G401.6 (cell line): ENCODE measurements around the gene KCTD11.

Experiments used
- FAIRE-seq: peaks from 2 replicates; lab custom pipeline; 2012; peaks lifted over from hg19 to GRCh38; lab: Jason Lieb, UNC

Gene KCTD11

DNA sequence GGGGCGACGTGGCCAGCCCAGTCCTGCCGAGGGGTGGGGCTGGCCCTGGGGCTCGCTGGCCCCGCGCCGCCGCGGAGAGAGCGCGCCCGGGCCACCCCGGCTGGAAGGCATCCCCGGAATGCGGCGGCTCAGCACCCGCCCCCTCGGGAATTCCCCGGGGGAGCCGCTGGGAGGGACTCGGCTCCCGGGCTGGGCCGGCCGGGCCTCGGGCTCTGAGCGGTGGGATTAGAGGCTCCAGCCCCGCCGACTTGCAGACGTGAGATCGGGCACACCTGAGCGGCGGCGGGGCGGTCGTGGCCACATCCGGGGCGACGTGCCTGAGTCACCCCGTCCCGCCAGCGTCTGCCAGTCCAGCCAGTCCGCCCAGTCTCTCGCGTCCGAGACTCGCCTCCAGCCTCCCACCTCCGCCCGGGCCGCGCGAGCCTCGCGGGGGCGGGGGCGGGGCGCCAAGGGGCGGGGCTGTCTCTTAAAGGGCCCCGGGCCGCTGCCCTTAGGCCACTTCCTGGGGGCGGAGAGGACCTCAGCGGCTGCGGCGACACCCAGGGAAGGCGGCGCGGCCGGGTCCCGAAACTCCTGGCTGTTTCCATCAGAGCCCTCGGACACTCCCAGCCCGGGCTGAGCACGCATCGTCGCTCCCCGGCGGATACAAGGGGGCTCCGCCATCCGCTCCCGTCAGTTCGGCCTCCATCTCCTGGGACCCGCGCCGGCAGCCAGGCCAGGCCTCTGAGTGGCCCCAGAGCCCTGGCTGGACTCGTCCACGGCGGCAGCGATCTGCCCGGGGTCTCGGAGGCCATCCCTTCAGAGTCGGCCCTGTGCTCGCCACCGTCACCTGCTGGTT is at the start of gene KCTD11:
TSS of gene KCTD11 (plus strand) at position 498 of the 838 bp plus-strand sequence.
- no peak for FAIRE-seq

DNA sequence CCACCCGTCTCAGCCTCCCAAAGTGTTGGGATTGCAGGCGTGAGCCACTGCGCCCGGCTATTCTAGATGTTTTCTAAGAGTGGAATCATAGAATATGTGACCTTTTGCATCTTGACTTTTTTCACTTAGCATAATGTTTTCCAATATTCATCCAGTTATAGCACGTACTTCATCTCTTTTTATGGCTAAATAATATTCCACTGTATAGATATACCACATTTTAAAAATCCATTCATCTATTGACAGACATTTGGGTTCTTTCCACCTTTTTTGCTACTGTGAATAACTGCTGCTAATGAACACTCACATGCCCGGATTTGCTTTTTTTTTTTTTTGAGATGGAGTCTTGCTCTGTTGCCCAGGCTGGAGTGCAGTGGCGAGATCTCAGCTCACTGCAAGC is 47.8 kb upstream of the KCTD11 start:
- FAIRE-seq, result no peak

DNA sequence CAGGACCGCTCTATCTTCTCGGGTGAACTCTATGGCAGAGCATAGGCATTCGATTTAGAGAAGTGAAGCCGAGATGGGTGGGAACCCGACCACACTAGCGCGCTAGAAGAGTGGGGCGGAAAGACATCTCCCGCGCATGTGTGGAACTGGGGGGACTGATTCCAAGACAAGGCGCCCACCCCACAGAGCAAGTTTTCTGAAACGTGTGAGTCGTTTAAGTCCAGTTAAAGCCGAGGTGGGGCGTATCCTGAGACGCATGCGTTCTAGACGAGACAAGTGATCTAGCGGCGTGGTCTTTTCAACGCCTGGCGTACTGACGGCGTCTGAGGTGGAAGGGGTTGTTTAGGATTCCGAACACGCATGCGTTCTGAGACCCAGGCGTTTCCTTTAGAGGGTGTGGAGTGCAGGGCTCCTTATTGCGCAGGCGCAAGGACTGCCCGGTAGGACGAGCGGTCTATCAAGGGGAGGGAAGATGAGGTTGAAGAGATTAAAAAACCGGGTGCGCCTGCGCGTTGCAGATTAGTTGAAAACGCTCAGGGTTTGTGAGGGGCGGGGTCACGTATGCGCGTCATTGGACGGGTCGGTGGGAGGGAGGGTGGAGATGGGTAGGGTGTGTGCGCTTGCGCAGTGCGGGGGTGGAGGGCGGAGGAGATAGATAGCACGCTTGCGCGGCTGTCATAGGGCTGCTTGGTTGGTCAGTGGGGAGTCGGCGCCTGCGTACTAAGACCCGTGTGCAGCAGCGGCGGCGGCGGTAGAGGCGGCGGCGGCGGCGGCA is 44.9 kb upstream of the KCTD11 start, which contains the start of gene EIF5A:
TSS of gene EIF5A (plus strand) at position 718 of the 775 bp plus-strand sequence. CDS start 2,008 bp downstream, outside the sequence.
- FAIRE-seq, result peak; percentile 100

DNA sequence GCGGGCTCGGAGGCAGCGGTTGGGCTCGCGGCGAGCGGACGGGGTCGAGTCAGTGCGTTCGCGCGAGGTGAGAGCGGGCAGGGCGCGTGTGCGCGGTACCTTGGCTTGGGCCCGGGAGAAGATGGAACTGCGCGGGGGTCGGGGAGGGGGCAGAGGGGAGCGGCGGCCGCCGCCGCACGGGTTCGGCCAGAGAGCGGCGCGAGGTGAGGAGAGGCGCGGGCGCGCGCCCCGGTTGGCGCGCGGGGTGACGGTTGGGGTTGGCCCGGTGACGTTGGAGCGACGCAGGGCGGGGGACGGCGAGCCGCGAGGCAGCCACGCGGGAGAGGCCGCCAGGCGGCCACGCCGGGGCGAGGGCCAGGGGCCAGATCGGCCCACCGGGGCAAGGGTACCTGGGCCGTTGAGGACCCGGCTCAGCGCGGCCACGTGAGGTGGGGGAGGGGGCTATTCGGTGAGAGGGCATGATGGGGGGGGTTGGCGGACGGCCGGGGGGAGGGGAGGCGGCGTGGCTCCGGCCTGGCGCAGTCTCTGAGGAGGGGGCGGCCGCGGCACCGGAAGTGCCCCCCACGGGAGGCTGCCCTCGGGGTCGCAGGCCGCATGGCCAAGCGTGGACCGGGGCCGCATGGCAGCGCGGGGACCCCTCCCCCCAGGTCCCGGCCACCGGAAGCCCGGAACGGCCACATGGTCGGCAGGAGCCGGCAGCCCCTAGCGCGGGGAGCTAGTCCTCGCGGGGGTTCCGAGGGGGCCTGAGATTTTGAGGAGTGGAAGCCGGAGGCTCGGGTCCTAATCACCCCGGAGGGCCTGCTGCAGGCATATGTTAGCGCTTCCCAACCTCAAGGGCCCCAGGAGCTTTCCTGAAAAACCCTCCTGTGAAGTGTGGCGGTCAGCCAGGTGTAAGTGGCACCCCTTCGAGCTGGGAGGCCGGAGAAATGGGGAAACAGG is 44.0 kb upstream of the KCTD11 start:
- no peak for FAIRE-seq

DNA sequence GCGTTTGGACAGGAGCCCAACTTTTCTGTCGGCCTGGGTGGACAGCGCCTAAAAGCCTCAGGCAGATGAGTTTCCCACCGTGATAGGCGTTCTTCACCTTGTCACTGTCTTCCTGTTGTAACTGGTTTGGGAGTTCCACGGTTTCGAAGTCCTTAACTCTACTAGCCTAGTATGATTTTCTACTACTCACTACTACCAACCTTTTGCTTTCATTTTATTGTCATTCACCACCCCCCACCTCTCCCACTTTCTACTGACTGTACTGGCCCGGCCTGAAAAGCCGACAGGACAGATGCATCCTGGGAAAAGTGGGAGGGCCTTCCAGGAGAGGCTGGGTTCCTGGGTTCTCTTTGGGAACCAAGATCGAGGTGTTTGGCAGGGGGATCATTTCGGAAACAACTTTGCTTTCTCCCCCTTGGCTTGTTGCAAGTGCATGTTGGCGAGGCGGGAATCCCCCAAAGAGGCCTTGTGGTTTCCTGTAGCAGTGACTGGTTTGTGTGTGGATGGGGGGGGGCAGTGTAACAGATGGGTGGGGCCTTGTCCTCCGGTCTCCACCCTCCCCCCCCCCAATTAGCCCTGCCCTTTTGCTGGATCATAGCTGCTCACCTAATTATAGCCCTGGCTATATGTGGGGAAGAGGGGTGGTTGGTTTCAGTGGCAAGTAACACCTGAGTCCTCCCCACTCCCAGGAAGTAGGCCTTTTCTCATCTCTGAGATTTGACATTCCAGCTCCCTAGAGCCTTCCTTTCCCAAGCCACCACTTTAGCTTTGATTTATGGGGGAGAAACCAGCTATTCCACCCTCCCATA is 43.1 kb upstream of the KCTD11 start:
- FAIRE-seq, result peak; percentile 63

DNA sequence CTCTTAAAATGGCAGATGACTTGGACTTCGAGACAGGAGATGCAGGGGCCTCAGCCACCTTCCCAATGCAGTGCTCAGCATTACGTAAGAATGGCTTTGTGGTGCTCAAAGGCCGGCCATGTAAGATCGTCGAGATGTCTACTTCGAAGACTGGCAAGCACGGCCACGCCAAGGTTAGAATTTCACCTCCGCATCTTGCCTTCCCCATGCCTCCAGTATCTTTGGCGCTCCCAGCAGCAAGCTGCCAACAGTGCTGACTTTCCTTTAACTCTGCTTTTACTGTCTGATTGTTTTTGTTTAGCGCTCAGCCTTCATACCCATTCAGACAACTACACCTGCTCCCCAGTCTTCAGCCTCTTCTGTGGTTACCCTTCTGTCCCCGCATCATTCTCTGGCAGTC is 42.3 kb upstream of the KCTD11 start:
- FAIRE-seq, result no peak

DNA sequence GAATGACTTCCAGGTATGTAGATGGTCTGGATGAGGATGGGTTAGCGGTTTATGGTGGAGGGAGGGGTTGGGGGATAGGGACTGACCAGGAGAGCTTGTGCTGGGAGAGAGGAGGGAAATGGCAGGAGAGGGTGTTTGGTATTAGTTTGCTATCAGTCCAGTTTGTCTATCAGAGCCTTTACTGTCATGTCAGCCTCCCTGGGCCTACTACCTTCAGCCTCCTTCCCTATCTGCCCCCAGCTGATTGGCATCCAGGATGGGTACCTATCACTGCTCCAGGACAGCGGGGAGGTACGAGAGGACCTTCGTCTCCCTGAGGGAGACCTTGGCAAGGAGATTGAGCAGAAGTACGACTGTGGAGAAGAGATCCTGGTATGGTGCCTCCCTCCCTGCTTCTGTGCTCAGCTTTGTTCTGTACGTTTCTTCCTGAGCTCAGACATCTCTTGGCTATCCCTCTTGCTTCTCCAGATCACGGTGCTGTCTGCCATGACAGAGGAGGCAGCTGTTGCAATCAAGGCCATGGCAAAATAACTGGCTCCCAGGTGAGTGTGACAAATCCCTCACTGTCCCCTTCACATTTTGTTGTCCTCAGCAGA is 40.8 kb upstream of the KCTD11 start:
- no peak for FAIRE-seq

DNA sequence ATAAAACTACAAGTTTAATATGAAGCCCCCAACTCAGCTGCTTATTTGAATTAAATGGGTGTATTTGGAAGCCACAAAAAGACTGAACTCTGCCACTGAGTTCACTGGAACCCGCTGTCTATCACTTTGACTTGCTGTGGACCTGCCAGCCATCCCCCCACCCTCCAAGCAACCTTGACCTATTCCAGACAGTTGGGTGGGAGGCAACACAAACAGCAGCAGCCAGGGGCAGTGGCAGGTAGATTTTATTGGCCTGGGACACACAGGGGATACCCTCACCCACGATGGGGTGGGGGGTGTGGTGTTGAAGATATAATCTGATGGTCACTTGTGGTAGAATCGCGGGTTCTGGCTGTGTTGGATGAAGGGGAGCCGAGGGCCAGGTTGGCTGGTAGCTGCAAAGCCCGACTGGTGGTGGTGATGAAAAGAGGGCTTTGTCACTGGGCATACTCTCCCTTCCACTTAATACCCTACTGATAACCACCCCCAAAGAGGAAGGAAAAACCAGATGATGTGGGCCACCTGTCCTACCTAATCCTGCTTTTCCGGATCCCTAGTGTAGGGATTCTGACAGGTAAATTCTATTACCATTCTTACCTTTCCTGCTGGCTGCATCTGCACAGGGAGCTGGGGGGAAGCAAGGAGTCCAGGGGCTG is 39.4 kb upstream of the KCTD11 start:
- FAIRE-seq, result no peak

DNA sequence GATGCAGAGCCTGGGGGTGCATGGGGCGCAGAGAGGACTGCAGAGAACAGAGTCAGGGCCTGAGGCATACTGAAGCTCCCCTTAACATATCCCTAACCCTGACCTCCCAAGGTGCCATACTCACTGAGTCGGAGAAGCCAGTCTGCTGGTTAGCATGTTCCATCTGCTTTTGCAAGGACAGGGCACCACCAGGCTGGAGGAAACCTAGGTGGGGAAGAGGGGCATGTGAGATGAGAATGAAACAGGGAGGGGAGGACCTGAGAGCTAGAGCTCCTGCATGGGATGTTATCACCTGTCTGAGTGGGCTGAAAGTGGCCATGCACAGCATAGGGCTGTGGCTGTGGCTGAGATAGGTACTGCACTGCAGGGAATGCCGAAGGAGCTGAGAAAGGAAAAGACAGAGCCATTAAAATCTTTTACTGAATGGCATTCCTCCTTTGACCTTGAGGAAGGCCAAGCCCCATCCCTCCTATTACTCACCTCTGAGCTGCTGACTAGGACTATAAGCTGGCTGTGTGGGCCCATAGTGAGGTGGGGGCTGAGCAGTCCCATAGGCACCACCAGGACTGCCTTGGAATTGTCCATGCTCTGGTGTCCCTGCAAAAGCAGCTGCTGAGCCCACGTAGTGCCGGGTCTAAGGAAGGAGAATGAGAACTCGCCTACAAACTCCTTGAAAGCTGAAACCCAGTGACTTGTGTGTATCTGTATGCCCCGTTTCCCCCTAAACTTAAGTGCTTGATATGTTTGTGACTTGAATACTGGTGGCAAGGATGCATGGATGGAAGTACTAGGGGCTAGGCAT is 38.7 kb upstream of the KCTD11 start:
- peak; percentile 68 for FAIRE-seq

DNA sequence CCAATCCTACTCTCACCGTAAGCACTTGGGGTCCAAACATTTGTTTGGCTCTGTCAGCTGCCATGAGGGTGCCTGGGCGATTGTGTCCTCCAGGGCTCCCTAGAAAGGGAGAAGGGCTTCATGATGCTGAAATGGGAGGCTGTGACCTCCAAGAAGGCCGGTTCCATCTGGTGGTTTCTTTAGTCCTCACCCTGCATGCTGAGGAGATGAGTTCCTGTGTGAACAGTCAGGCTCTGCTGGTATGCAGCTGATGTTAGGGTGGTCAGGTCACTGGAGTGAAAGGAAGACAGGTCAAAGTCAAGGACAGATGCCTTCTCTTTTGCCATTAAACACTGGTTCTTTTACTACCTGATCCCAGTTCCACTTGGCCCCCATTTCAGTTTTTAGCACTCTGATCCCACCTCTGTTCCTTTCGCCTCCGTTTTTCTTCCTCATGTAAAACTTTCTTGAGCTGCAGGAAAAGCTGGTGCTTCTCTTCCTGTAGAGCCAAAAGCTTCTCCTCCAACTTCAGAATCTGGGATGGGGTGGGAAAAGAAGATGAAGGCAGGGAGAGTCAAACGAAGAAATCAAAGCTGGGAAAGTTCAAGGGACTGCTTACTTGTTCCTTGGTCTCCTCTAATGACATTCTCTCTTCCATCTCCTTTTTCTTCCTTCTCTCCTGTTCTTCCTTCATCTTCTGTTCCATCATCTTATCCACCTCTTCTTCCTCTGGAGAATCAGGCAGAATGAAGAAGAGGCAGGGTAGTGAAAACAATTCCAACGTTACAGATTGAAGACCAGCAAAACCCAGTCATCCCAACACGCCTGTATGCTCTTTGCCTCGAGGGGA is 37.9 kb upstream of the KCTD11 start:
- FAIRE-seq, result no peak

DNA sequence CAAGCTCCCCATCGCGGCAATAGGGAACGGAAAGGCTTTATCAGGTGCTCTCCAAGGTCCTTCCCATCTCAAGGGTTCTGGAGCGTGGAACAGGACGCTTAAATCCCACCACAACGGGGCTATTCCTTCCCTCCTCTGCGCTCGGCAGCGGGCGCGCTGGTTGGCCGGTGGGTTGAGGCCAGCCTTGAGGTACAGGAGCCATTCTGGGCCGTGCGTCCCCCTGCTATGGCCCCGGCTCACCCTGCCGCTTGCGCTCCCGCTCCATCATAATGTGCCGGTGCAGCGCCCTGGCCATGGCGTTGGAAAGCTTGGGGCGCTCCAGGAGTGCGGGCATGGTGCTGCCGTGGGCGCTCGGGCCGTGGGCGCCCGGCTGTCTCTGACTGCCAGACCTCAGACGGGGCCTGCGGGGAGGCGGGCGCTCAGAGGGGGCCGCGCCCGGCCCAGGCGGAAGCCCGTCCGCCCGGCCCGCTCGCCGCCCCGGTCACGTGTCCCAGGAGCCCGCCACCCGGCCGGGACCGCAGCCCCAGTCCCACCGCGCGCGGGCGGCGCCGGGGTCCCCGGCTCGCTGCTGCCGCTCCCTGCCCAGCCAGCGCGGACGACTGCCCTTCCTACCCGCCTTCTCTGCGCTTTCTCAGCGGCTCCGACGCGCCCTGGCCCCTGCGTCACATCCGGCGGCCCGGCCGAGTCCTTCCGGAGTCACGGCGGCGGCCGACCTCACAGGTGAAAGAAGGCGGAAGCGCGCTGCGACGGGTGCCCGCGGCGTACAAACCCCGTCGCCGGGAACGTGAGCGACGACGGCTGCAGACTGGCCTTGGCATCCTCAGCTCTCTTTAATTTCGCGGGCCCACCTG is 37.0 kb upstream of the KCTD11 start, which contains the start of gene GPS2:
TSS of gene GPS2 (minus strand) at position 642 of the 851 bp plus-strand sequence. CDS start at position 334, 308 bp downstream.
- peak; percentile 65 for FAIRE-seq

DNA sequence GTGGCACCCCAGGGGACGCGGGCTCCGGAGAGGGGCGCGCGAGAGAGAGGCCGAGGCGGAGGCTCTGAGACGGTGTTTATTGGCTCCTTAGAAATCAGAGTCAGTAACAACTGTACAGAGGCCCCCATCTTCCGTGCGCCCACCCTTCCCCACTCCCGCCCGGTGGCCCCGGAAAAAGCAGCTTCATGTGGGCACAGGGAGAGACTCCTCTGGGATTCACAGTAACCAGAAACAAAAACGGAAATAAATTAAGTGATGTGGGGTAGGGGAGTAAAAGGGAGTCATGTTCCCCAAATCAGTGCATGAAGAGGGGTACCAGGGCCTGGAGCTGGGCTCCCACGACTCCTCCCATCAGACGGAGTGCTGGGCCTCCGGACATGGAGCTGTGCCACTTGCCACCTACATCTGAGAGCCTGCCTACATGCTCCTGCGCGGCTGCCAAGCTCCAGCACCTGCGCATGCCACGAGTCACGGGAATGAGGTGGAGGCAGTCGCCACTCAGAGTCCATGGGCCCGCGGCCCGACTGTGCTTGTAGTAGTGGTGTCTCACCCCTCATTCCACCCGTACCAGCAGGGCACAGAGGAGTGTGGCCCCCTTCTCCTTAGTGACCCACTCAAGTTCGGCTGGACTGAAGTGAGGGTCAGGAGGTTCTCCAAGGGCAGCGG is 36.3 kb upstream of the KCTD11 start:
- no peak for FAIRE-seq

DNA sequence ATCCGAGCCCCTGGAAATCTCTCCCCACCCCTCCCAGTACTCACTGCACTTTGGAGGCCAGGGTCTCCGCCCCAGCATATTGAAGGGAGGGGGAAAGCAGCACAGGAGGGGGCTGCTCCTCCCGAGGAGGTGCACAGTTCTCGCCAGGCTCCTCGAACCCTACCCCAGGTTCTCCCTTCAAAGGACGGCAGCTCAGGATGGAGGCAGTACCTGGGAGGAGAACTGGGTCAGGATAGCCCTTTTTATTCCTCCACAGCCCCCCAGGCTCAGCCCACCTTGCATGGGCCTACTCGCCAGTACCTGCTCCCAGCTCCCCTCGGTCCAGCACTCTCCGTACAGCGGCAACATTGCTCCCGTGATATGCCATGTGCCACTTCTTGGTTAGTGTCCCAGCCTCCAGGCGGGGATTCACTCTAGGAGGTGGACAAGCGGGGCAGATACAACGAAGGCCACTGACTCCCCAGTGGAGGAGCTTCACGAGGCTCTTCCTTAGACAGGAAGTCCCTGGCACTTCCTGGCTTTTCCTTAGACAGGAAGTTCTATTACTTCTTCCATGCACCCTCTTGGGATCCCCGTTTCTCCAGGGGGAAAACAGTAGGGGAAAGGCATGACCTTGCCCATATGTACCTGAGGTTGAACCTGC is 34.7 kb upstream of the KCTD11 start:
- FAIRE-seq, result no peak

DNA sequence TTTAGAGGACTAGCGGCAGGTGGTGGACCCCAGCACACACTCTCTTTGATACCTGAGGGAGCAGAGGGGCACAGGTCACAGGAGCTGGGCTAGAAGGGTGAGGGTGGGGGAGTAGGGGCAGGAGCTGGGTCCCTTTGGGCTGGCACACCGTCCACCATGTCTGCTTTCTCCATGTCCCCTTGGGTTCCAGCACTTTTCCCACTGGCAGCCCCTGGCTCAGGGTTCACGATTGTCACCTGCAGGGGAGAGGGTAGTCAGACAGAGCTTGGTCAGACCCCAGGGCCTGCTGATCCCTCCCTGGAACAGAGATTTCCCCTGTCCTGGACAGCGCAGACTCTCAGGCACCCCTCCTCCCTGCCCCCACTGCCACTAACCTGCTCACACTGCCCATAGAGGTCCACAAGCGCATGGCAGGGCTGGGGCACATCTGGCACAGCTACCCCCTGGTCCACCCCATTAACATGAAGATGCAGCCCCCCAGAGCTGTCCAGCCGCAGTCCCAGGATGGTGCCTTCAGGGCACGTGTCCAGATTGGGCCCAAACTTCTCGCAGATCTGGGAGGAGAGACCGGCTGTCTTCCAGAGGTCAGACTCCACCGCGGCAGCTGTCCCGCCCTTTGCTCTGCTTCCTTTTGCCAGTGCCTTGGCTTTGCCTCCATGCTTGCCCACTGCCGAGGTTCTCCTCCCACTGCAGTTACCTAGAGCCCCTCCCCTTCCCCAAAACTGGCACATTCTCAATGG is 33.7 kb upstream of the KCTD11 start:
- no peak for FAIRE-seq

DNA sequence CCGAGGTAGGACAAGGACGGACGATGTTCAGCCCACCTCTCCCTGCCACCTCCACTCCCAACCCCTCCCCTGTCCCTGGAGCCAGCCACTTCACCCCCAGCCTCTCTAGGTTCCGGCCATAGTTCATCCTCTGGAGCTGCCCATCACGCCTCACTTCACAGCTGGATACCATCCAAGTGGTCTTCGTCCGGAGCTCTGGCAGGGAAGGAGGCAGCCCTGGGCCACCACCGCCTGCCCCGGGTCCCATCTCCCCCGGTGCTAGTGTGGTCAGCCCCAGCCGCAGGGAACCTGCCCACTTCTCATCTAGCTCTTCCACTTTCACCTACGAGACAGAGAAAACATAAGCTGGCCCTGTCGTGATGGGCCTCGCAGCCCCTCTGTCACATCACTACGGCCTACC is 30.5 kb upstream of the KCTD11 start:
- no peak for FAIRE-seq
